ENCODE measurements around the gene OR10A5. TPM values are rescaled to one million over a fixed set of nuclear protein-coding genes. Genes with fewer than 3 reads are reported as not detected.

The OR10A5 gene
- total RNA-seq, 2 donors from 2014 or later = not detected

DNA sequence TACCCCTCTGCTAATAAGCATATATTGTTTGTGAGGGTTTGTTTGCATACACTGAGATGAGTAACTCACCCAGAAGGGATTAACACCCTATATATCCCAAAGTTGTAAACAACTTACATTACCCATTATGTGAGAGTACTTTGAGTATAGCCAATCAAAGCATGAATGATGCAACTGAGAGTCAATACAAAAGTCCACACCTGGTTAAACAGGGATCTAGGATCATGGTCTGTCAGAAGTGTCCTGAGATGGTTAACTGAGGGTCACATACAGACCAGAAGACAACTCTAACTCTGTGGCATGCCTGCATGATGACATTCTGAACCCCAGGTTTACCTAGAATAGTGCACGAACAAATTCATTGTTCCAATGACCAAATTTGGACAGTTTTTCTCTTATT lies 17.4 kb upstream of the OR10A5 start:
- H3K9ac ChIP-seq (ENCODE audit: extremely low read depth, low read length, poor library complexity, severe bottlenecking) = no peak overlapping the region
- DNase-seq = no peak
- no peak overlapping the region for H3K4me3 Mint-ChIP-seq
- no peaks in the 10 kb centered on the region for H3K36me3 ChIP-seq (ENCODE audit: control insufficient read depth, insufficient read depth, low read length)
- no peaks in the 10 kb centered on the region for H3K9me3 Mint-ChIP-seq
- no peaks in the 10 kb centered on the region for H3K27me3 ChIP-seq (ENCODE audit: control insufficient read depth, insufficient read depth, low read length, poor library complexity, severe bottlenecking)
- no peaks in the 10 kb centered on the region for H3K9me3 ChIP-seq (ENCODE audit: control insufficient read depth, low read length)
- 88 to 100% methylated on average over 1 of the region's 1 CpG for WGBS, 2 experiments (ENCODE audit: insufficient coverage in 1 of 2, insufficient read length in 1 of 2)
- H3K4me1 Mint-ChIP-seq = no peaks in the 10 kb centered on the region
- H3K27ac Mint-ChIP-seq = no peak overlapping the region
- TF ChIP-seq, protein P1, sequence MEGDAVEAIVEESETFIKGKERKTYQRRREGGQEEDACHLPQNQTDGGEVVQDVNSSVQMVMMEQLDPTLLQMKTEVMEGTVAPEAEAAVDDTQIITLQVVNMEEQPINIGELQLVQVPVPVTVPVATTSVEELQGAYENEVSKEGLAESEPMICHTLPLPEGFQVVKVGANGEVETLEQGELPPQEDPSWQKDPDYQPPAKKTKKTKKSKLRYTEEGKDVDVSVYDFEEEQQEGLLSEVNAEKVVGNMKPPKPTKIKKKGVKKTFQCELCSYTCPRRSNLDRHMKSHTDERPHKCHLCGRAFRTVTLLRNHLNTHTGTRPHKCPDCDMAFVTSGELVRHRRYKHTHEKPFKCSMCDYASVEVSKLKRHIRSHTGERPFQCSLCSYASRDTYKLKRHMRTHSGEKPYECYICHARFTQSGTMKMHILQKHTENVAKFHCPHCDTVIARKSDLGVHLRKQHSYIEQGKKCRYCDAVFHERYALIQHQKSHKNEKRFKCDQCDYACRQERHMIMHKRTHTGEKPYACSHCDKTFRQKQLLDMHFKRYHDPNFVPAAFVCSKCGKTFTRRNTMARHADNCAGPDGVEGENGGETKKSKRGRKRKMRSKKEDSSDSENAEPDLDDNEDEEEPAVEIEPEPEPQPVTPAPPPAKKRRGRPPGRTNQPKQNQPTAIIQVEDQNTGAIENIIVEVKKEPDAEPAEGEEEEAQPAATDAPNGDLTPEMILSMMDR (conservative IDR thresholded peaks at IDR 0.05) = no peak
- H3K27me3 Mint-ChIP-seq (ENCODE audit: insufficient read depth) = no peaks in the 10 kb centered on the region
- H3K4me3 ChIP-seq (ENCODE audit: low read length) = no peak overlapping the region
- no peak overlapping the region for H3K27ac ChIP-seq (ENCODE audit: low read depth, low read length)
- H3K36me3 Mint-ChIP-seq (ENCODE audit: low read depth) = no peaks in the 10 kb centered on the region
- H3K4me1 ChIP-seq (ENCODE audit: control insufficient read depth, insufficient read depth, low read length) = no peaks in the 10 kb centered on the region

DNA sequence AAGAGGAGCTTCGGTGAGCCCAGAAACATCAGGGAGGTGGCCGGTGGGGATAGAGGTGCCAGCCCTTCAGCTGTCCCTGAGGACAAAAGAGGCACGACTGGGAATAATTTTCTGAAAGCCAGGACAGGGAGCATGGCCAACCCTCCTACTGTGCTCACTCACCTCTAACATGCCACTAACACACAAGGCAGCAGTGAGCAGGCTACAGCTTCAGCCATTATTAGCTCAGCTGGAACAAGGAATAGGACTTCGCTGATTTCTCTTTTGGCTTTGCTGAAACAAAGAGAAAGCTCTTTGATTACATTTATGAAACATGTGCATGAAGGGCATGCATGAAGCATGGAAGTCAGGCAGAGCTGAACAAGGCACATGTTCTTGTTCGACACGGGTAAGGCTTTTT lies 12.1 kb upstream of the OR10A5 start:
- DNase-seq = no peak
- Histone ChIP-seq H3K9me3 (ENCODE audit: control insufficient read depth, low read length) (no peaks in the 10 kb centered on the region), H3K36me3 (ENCODE audit: control insufficient read depth, insufficient read depth, low read length) (no peaks in the 10 kb centered on the region), H3K27ac (ENCODE audit: low read depth, low read length) (no peak overlapping the region), H3K9ac (ENCODE audit: extremely low read depth, low read length, poor library complexity, severe bottlenecking) (no peak overlapping the region), H3K4me1 (ENCODE audit: control insufficient read depth, insufficient read depth, low read length) (no peaks in the 10 kb centered on the region), H3K4me3 (ENCODE audit: low read length) (no peak overlapping the region), H3K27me3 (ENCODE audit: control insufficient read depth, insufficient read depth, low read length, poor library complexity, severe bottlenecking) (no peaks in the 10 kb centered on the region)
- no peaks in the 10 kb centered on the region for H3K27me3 Mint-ChIP-seq (ENCODE audit: insufficient read depth)
- H3K27ac Mint-ChIP-seq = no peak overlapping the region
- H3K9me3 Mint-ChIP-seq = no peaks in the 10 kb centered on the region
- H3K36me3 Mint-ChIP-seq (ENCODE audit: low read depth) = no peaks in the 10 kb centered on the region
- no peaks in the 10 kb centered on the region for H3K4me1 Mint-ChIP-seq
- no peak overlapping the region for H3K4me3 Mint-ChIP-seq
- 78 to 94% methylated on average over 5 to 6 of the region's 6 CpGs for WGBS, 2 experiments (ENCODE audit: insufficient coverage in 1 of 2, insufficient read length in 1 of 2)
- TF ChIP-seq, protein P1 (conservative IDR thresholded peaks at IDR 0.05) = no peak

DNA sequence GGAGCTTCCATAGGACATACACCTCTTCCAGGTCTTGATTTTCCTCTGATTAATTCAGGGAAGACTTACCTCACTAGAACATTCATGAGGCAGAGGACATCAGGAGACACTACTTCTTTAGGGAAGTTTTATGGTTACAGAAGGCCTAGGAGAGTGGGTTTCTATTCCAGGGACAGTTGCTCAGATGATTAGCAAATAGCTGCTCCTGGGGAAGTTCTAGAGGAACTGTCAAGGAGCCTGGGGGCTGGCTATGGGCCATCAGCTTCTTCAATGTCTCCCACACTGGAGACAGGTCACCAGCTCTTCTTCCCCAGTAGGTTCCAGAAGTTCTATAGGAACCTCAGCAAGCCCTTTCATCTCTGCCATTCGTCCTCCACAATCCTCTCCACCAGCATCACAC lies 11.5 kb upstream of the OR10A5 start:
- Histone ChIP-seq H3K9ac (ENCODE audit: extremely low read depth, low read length, poor library complexity, severe bottlenecking) (no peak overlapping the region), H3K27ac (ENCODE audit: low read depth, low read length) (no peak overlapping the region), H3K4me1 (ENCODE audit: control insufficient read depth, insufficient read depth, low read length) (no peaks in the 10 kb centered on the region), H3K36me3 (ENCODE audit: control insufficient read depth, insufficient read depth, low read length) (no peaks in the 10 kb centered on the region), H3K9me3 (ENCODE audit: control insufficient read depth, low read length) (no peaks in the 10 kb centered on the region), H3K27me3 (ENCODE audit: control insufficient read depth, insufficient read depth, low read length, poor library complexity, severe bottlenecking) (no peaks in the 10 kb centered on the region), H3K4me3 (ENCODE audit: low read length) (no peak overlapping the region)
- Mint-ChIP-seq H3K27ac (no peak overlapping the region), H3K27me3 (ENCODE audit: insufficient read depth) (no peaks in the 10 kb centered on the region), H3K9me3 (no peaks in the 10 kb centered on the region), H3K4me3 (no peak overlapping the region), H3K4me1 (no peaks in the 10 kb centered on the region), H3K36me3 (ENCODE audit: low read depth) (no peaks in the 10 kb centered on the region)
- TF ChIP-seq, protein P1 (conservative IDR thresholded peaks at IDR 0.05) = no peak
- WGBS, 2 experiments (ENCODE audit: insufficient coverage in 1 of 2, insufficient read length in 1 of 2) = 100% methylated on average over 1 of the region's 1 CpG; no CpG with 5 or more reads in 1 of the 2 experiments
- no peak for DNase-seq

Measured in endodermal cell (in vitro differentiated cells).